Glutamatergic neuron (in vitro differentiated cells): ENCODE measurements around the gene FBXW8. TPM values are rescaled to one million over a fixed set of nuclear protein-coding genes. Genes with fewer than 3 reads are reported as not detected.

Source experiments
- DNase-seq: peaks from one replicate; pipeline ENCODE4 v3.0.0; 2022
- H3K27ac Mint-ChIP-seq: one replicate; pipeline ENCODE4 v1.8.0; 2020; ENCODE audit warnings: mild to moderate bottlenecking, mixed read lengths, inconsistent platforms; ENCODE audit not compliant: unreplicated experiment
- H3K27me3 Mint-ChIP-seq: one replicate; pipeline ENCODE4 v1.8.0; 2020; ENCODE audit warnings: mild to moderate bottlenecking, moderate library complexity, mixed read lengths, inconsistent platforms; ENCODE audit not compliant: unreplicated experiment
- H3K36me3 Mint-ChIP-seq: one replicate; pipeline ENCODE4 v1.8.0; 2020; ENCODE audit warnings: mild to moderate bottlenecking, mixed read lengths, inconsistent platforms; ENCODE audit not compliant: unreplicated experiment
- H3K4me1 Mint-ChIP-seq: one replicate; pipeline ENCODE4 v1.8.0; 2020; ENCODE audit warnings: mild to moderate bottlenecking, low read depth, mixed read lengths, inconsistent platforms; ENCODE audit not compliant: unreplicated experiment
- H3K4me3 Mint-ChIP-seq: one replicate; pipeline ENCODE4 v1.8.0; 2020; ENCODE audit warnings: mild to moderate bottlenecking, mixed read lengths, inconsistent platforms; ENCODE audit not compliant: unreplicated experiment
- H3K9me3 Mint-ChIP-seq: one replicate; pipeline ENCODE4 v1.8.0; 2020; ENCODE audit warnings: mild to moderate bottlenecking, moderate library complexity, mixed read lengths, inconsistent platforms; ENCODE audit not compliant: unreplicated experiment
- CTCF ChIP-seq: fragments of 200-600 bp; sonication (generic); IDR thresholded peaks from one replicate; pipeline ENCODE4 v1.5.0; 2021; ENCODE audit not compliant: partially characterized antibody, unreplicated experiment
- total RNA-seq: library from RNA; stranded (reverse); fragmentation: NEBNext Ultra II Directional; extraction: Animal tissue kit (Norgen Biotek cat#: 25700); gene quantifications from one replicate; pipeline ENCODE4 v1.2.1, GENCODE V29; 2021; ENCODE audit not compliant: unreplicated experiment

FBXW8 gene
- total RNA-seq, 1 donor from 2014 or later: 16.2 TPM

GRCh38 chr12:116959845-116960514 is 49.2 kb downstream of the FBXW8 start:
- no peak overlapping the region for H3K4me3 Mint-ChIP-seq
- peaks cover 3% of the 10 kb centered on the region for H3K27me3 Mint-ChIP-seq
- H3K4me1 Mint-ChIP-seq: peaks cover 50% of the 10 kb centered on the region
- no peak for DNase-seq
- H3K9me3 Mint-ChIP-seq: peaks cover 2% of the 10 kb centered on the region
- no peaks in the 10 kb centered on the region for H3K36me3 Mint-ChIP-seq
- no peak overlapping the region for H3K27ac Mint-ChIP-seq
- TF ChIP-seq CTCF: no peak

GRCh38 chr12:116962197-116962596 is 51.4 kb downstream of the FBXW8 start:
- TF ChIP-seq CTCF: no peak
- Mint-ChIP-seq H3K9me3 (peaks cover 2% of the 10 kb centered on the region), H3K36me3 (no peaks in the 10 kb centered on the region), H3K27me3 (peaks cover 3% of the 10 kb centered on the region), H3K4me1 (peaks cover 48% of the 10 kb centered on the region), H3K4me3 (peak overlapping the region; percentile 63), H3K27ac (peak overlapping the region; percentile 44)
- no peak for DNase-seq

GRCh38 chr12:116962783-116963356 is 52.1 kb downstream of the FBXW8 start:
- H3K27me3 Mint-ChIP-seq: peaks cover 3% of the 10 kb centered on the region
- no peak for DNase-seq
- peaks cover 48% of the 10 kb centered on the region for H3K4me1 Mint-ChIP-seq
- H3K27ac Mint-ChIP-seq: peak overlapping the region; percentile 44
- no peak for TF ChIP-seq CTCF
- peak overlapping the region; percentile 63 for H3K4me3 Mint-ChIP-seq
- H3K9me3 Mint-ChIP-seq: peaks cover 2% of the 10 kb centered on the region
- no peaks in the 10 kb centered on the region for H3K36me3 Mint-ChIP-seq

GRCh38 chr12:116964054-116965050 is 53.6 kb downstream of the FBXW8 start:
- H3K36me3 Mint-ChIP-seq: no peaks in the 10 kb centered on the region
- no peak for TF ChIP-seq CTCF
- DNase-seq: no peak
- peak overlapping the region; percentile 44 for H3K4me3 Mint-ChIP-seq
- peaks cover 2% of the 10 kb centered on the region for H3K9me3 Mint-ChIP-seq
- H3K27me3 Mint-ChIP-seq: peaks cover 3% of the 10 kb centered on the region
- H3K4me1 Mint-ChIP-seq: peaks cover 44% of the 10 kb centered on the region
- peak overlapping the region; percentile 90 for H3K27ac Mint-ChIP-seq
